Adrenal gland (tissue), 5 donors: ENCODE results near the gene LHFPL2.

Experiments used
- POLR2A ChIP-seq, 2 donors: fragments of 450-650 bp; IDR thresholded peaks; one replicate each; pipeline ENCODE4 v1.6.1; 2017; ENCODE audit warnings: antibody characterized with exemption in 2 of 2, mild to moderate bottlenecking in 2 of 2, moderate library complexity in 1 of 2
- TF ChIP-seq, protein P1 (sequence below), 6 experiments: fragments of 450-650 bp in 4 of 6; fragments of 200-600 bp in 2 of 6; sonication (generic) in 1 of 6; IDR thresholded peaks; 1 replicate in 5 of 6; 2 replicates in 1 of 6; pipeline versions ENCODE4 v1.5.1 to v1.8.0; 2016 to 2021; ENCODE audit warnings: antibody characterized with exemption in 6 of 6, mild to moderate bottlenecking in 2 of 6, moderate library complexity in 1 of 6
- donor health status: DM: no; HTN: no; CAD: no.

DNA sequence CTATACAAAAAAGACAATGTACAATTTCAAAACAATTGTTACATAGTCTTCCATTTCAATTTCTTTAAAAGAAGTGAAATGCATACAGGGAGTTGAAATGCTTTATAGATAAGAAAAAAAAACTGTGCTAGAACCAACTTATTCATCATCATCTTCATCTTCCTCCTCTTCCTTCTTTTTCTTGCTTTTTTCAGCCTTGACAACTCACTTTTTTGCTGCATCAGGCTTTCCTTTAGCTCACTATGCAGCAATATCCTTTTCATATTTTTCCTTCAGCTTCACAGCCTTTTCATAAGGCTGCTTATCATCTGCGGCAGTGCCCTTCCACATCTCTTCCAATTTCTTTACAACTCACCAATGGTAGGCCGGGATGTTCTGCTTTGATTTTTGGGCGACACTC is 4.4 kb downstream of the LHFPL2 start:
- TF ChIP-seq, protein P1, sequence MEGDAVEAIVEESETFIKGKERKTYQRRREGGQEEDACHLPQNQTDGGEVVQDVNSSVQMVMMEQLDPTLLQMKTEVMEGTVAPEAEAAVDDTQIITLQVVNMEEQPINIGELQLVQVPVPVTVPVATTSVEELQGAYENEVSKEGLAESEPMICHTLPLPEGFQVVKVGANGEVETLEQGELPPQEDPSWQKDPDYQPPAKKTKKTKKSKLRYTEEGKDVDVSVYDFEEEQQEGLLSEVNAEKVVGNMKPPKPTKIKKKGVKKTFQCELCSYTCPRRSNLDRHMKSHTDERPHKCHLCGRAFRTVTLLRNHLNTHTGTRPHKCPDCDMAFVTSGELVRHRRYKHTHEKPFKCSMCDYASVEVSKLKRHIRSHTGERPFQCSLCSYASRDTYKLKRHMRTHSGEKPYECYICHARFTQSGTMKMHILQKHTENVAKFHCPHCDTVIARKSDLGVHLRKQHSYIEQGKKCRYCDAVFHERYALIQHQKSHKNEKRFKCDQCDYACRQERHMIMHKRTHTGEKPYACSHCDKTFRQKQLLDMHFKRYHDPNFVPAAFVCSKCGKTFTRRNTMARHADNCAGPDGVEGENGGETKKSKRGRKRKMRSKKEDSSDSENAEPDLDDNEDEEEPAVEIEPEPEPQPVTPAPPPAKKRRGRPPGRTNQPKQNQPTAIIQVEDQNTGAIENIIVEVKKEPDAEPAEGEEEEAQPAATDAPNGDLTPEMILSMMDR (IDR thresholded peaks at IDR 0.05): no peak
- TF ChIP-seq POLR2A (IDR thresholded peaks at IDR 0.05): no peak
